Islet of Langerhans (tissue), 1 donor: ENCODE measurements around the gene RASGRP1.
A peak's percentile ranks its signal among the peaks of the same experiment; 100 is the strongest.

Experiments
- FAIRE-seq: peaks from one replicate; lab custom pipeline; 2011; peaks lifted over from hg19 to GRCh38; lab: Jason Lieb, UNC

Gene RASGRP1

DNA sequence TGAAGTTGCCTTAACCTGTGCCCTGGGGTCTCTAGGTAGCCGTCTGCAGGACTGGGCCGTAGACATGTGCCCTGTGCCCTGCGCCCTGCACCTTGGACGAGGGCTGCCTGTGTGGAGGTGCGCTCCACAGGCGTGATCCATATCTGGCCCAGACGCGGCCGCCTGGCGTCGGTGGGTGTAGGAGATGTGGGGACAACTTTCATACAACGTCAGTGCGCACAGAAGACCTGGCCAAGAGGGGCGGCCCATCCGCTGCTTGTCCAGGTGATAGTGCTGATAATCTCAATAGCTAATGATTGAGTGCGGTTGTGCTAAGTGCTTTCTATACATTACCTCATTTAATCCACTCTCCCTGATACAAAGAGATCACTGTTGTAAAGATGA, 665 bp upstream of the RASGRP1 start:
- no peak for FAIRE-seq

DNA sequence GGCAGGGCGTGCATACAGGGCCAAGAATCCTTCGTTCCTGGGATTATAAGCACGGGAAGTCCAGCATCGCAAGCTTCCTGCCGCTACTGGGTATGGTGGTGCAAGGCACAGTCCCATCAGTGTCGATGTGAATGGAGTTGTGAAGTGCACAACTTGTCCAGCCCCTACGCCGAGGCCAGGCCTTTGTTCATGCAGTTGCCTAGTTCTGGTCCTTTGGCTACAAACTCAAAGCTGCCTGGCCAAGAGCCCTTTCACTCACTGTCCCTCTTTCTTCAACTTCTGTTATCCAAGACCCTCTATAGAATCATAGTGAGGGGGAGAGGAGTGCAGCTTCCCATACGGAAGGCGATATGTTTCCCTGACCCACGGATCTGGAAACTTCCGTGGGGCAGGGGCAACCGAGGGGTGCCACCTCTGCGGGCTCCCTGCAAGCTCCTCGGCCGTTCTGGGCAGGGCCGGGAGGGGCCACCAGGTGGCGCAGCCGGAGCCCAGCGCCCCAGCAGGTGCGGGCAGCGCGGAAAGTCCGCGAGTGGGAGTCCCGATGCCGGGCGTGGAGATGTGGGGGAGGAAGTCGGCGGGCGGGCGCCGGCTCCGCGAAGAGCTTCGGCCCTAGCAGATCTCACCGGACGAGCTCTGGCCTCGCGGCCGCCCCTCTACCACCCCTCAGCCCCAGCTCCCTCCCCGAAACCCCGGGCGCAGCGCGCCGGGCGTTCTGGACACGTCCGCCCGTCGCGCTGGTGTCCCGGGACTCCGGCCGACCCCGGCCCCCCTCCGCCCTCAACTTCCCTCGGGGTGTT, 693 bp downstream of the RASGRP1 start:
- FAIRE-seq: no peak

GRCh38 chr15:38562278-38562677, 2.3 kb downstream of the RASGRP1 start:
- no peak for FAIRE-seq

GRCh38 chr15:38560456-38560926, 4.1 kb downstream of the RASGRP1 start:
- FAIRE-seq: no peak

GRCh38 chr15:38559636-38560307, 4.8 kb downstream of the RASGRP1 start:
- no peak for FAIRE-seq

DNA sequence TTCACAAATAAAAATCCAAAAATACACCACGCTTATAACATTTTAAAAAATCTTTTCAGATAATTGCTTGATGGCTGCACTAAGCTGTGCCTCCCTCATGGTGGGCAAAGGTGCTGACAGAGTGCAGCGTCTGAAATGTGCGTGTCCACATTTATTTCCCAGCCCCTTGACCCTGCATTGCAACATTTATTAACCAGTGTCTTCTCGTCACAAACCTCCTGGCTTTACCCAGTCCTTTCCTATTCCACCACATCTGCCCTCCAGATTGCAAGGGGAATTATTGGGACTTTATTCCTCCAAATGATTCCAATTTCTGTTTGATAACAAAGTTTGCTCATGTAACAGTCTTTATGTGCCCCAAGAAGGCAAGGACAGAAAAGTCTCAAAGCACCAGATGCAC, 5.5 kb downstream of the RASGRP1 start:
- peak; percentile 13 for FAIRE-seq

- peak; percentile 49 for FAIRE-seq
These were observed 6.1 kb downstream of the RASGRP1 start for GRCh38 chr15:38558372-38559059.

GRCh38 chr15:38557921-38558320, 6.7 kb downstream of the RASGRP1 start:
- FAIRE-seq: no peak

GRCh38 chr15:38555686-38556334, 8.8 kb downstream of the RASGRP1 start:
- FAIRE-seq: peak; percentile 53

GRCh38 chr15:38554354-38554753, 10.3 kb downstream of the RASGRP1 start:
- FAIRE-seq: no peak

- no peak for FAIRE-seq
These were observed 11.5 kb downstream of the RASGRP1 start for GRCh38 chr15:38553071-38553470.

DNA sequence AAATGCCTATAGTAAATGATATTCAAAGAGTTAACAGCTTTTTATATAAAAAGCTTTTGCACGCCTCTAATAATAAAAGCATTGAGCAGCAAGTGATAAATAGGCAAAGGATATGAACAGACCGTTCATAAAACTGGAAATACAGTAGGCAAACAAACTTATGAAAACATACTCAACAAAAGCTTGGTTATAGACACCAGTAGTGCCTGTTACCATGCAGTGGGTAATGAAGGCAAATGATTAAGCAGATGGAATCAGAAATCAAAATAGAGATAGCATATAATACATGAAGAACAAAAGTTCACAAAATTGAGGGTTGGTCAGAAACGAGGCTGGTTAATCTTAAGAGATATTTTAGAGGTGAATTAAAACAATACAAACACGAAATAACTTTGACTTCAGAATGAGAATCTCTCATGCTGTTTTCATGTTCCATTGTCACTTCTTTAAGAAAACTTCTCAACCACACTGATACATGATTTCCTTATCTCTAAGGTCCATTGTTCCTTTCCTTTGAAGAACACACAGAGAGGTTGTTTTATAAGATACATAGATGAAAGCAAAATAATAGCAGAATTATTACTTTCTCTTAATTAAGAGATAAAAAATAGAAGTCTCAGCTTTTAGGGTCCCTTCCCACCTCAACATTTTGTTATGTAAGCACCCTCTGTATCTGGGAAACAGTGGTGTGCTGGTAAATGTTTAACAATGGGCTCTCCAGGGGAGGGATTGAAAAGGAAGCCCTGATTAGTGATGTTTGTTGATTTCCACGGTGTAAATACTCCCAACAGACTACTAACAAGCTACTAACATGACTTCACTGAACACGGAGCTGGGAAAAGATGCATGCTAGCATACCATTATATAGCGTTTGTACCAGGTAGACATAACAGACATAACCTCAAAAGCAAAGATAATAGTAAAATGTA, 12.6 kb downstream of the RASGRP1 start:
- peak; percentile 99 for FAIRE-seq

GRCh38 chr15:38549222-38549621, 15.4 kb downstream of the RASGRP1 start:
- no peak for FAIRE-seq

DNA sequence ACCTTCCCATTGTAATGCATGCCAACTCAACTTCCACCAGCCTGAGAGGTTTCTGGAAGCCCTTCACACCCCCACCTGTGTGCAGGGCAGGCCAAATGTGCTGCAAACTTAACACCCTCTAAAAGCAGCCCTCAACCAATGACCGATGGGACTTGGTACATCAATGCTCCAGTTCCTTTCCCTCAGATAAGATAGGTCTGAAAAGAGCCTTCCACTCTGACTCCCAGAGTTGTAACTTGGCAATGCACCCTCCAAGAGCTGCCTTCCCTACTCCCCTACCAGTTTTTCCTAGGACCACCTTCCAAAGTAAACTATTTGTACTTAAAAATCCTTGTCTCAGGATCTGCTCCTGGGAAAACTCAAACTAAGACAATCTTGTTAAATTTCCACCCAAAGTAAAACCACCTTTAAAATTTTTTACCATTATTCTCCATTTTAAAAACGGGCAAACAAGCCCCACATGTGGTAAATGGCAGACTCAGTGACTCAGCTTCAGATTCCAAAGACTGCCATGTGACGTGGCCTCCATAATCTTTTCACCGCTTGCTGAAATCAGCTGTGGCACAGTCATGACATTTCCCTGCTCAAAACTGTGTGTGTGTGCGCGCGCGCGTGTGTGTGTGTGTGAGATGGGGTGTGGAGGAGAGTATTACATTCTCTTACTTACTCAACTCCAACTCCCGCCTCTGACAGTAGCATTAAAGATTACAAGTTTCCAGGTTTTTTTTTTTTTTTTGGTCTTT, 17.2 kb downstream of the RASGRP1 start:
- FAIRE-seq: no peak

- FAIRE-seq: no peak
These were observed 19.4 kb downstream of the RASGRP1 start for GRCh38 chr15:38545179-38545578.

DNA sequence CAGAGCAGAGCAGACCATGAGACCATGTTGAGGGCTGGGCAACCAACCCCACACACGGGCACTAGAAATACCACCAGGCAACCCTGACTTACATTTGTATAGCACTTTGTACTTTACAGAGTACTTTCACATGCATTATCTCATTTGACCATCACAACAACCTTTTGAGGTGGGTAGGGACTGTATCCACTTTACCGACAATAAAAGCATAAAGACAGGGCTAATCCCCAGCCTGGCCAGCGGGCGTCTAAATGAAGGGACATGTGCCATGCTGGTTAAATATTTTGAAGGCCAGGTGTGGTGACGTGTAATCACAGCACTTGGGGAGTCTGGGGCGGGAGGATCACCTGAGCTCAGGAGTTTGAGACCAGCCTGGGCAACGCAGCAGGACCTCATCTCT, 23.6 kb downstream of the RASGRP1 start:
- no peak for FAIRE-seq

- no peak for FAIRE-seq
These were observed 24.1 kb downstream of the RASGRP1 start for GRCh38 chr15:38540510-38540909.

DNA sequence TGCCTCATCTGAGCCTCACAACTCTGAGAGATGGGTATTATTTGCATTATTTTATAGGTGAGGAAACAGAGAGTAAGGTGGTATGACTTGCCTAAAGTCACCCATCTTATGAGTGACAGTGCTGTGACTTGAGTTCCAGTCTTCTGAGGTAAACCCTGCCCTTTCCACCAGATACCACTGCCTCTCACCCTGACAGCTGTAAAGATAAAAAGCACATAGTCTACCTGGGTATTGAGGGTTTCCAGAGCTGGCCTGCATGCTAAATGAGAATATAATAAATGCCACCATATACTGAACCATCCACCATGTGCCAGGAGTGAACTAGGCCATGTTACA, 25.6 kb downstream of the RASGRP1 start:
- no peak for FAIRE-seq

GRCh38 chr15:38538328-38539007, 26.1 kb downstream of the RASGRP1 start:
- no peak for FAIRE-seq

- no peak for FAIRE-seq
These were observed 28.4 kb downstream of the RASGRP1 start for GRCh38 chr15:38536201-38536676.
